ENCODE results near the gene TULP4.
"Not testable (repeated sequence)": the region's sequence is repeated elsewhere in the genome, so short reads cannot be mapped to it uniquely, and the experiment has no call there.

Gene TULP4

DNA sequence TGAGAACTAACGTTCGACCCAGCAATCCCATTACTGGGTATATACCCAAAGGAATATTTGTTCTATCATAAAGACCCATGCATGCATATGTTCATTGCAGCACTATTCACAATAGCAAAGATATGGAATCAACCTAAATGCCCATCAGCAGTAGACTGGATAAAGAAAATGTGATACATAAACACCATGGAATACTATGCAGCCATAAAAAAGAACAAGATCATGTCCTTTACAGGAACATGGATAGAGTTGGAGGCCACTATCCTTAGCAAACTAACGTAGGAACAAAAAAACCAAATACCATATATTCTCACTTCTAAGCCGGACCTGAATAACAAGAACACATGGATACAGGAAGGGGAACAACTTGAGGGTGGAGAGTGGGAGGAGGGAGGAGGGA is 165.5 kb downstream of the TULP4 start:
- DNase-seq, result not testable (repeated sequence)

DNA sequence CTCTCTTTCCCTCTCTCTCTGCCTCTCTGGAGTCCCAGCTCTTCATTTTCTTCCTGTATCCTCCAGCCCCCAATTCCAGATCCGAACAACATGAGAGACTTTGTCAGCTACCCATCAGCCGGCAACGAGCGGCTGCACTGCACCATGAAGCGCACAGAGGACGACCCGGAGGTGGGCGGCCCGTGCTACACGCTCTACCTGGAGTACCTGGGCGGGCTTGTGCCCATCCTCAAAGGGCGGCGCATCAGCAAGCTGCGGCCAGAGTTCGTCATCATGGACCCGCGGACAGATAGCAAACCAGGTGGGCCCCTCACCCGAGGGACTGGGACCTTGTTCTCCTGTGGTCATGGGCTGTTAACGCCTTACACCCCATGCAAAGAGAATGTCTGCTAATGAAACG is 168.7 kb downstream of the TULP4 start:
- DNase-seq, result no peak

DNA sequence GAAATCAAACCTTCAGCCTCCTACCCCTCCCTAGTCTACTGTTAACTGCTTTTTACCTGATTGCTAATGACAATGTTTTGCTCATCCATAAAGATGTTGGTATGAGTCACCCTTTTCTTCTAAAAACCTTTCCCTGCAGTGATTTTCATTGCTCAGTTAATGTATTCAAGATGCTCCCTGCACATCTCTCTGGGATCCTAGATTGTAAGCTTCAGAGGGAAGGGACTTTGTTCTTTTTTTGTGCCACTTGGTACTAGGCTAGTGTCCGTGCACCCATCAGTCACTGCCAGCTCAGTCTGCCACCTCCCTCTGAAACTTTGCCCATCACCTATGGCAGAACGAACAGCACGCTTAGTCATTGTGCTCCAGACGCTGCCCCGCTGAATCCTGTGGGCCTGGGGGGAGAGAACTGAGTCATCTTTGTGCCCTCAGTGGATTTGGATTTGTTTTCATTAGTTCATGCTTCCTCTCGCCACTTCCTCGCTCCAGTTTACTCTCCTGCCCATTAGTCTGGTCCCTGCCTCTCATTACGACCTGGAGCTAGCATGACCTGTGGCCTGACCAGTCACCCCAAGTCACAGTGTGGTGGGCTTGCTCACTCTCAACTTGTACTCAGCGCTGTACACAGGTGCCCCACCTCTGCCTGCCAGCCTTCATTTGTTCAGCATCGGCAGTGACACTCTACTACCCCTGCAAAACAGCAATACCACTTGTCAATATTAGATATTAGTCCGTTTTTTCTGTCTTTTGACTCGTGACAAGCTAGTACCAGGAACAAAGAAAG is 169.6 kb downstream of the TULP4 start:
- no peak for DNase-seq

DNA sequence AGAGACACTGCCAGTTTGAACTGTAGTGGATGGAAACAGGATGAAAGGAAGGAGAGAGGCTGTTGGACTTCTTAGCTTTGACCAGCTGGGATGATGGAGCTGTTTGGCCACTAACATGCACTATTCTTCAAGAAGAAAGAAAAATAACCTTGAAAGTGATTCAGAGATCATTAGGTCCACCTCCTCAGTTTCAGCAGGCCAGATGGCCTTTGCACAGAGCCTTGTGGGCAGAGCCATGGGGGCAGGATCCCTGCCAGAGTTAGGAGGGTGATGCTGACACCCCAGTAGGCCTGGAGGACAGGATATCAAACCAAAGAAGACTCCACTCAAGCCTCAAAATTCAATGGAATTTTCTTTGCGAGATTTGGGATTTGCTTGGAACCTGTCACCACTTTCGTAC is 173.2 kb downstream of the TULP4 start:
- DNase-seq, result no peak

DNA sequence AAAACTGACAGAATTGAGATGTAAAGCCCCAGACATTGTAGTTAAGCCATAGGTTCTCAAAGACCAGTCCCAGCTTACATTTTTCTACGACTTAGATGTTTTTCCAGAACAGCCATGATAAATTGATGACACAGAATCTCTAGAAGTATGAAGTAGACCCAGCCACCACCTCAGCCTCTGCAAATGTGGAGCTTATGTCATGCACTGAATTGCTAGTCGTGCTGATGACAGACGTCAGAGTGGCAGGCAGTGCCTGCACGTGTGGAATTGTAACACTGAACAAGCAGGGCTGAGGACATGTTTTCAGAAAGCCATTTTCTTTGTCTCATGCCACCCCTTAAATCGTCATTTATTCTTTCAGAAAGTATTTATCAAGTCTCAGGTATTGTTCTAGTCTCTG is 175.2 kb downstream of the TULP4 start:
- no peak for DNase-seq

DNA sequence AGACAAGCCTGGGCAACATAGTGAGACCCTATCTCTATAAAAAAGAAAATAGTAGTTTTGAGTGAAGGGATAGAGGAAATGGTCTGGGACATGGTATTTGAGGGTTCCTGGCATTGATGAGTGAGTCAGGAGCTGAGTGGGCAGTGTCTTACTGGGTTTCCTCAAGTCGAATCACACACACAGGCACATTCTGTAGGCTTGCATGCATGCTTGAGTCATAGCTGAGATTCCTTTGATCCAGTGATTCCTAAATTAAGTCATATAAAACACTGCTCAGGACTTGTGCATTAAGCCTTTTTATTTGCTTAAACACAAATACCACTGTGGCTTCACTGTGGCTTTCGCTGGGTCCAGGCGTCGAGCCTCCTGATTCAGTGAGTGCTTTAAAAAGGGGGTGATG is 175.8 kb downstream of the TULP4 start:
- no peak for DNase-seq

DNA sequence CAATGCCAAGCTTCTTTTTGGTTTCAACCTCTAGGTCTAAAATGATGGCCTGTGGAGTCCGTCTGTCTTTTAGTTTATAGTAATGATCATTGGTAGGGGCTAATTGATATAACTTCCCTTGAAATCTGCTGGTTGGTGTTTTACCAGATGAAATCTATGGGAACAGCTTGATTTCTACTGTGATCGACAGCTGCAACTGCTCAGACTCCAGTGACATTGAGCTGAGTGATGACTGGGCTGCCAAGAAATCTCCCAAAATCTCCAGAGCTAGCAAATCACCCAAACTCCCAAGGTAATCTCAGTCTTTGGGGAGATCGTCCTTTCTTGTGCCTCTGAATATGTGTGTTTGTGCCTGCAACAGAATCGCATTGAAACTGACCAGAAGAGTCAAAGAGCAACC is 177.2 kb downstream of the TULP4 start:
- DNase-seq, result no peak

DNA sequence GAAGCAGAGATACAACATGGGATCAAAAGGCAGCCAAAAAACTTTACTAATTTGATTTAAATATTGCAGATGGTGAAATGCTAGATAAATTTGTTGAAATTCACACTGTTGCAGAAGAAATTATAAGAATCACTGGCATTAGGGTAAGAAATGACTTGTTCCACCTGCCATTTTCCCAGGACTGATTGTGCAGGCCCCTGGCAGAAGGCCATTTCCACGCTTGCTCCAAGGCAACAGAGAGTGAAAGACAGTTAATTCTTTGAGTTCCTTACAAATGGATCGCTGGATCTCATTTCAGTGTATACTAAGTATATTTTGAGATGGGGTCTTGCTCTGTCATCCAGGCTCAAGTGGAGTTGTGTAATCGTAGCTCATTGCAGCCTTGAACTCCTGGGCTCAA is 180.6 kb downstream of the TULP4 start:
- no peak for DNase-seq

DNA sequence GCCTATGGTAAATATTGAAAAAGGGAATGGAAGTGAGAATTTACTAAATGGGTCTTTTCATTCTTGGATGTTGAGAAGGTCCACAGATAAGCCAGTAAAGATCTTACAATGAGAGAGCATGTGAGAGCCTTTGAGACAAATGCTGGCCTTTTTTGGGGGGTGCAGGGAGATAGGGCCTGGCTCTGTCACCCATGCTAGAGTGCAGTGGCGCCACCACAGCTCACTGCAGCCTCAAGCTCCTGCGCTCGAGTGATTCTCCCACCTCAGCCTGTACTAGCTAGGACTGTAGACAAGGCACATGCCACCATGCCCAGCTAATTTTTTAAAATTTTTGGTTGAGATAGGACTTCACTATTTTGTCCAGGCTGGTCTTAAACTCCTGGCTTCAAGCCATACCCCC is 184.4 kb downstream of the TULP4 start:
- DNase-seq, result no peak

DNA sequence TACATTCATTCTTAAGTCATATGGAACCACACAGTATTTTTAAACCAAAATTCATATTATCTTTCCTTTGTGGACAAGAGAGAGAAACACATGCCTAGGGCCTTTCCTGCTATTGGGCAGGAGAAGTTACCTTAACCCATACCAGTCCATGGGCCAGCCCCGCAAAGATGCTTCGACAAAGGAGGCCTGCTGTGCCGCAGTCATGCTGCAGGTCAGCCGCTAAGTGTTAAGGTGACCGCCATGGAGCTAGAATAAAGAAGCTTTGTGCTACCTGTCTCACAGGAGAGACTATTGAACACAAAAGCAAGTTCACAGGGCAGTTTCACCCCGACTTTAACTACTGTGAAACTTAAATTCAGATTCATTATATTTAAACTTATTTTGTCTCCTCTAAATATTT is 185.4 kb downstream of the TULP4 start:
- no peak for DNase-seq

DNA sequence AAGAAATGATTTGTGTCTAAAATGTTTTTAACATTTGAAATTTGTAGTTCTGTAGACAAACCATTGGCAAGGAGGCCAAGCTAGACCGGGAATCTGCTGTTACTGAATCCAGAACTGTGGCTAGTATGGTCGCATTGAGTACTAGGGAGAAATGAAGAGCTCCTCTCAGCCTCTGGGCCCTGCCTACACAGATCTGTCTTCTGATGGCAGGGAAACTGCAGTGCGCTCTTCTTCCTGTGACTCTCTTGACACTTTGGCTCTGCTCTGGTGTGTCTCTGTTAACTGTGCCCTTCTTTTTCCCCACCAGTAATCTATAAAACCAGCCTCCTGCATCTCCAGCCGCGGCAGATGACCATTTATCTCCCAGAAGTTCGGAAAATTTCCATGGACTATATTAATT is 186.1 kb downstream of the TULP4 start:
- no peak for DNase-seq

DNA sequence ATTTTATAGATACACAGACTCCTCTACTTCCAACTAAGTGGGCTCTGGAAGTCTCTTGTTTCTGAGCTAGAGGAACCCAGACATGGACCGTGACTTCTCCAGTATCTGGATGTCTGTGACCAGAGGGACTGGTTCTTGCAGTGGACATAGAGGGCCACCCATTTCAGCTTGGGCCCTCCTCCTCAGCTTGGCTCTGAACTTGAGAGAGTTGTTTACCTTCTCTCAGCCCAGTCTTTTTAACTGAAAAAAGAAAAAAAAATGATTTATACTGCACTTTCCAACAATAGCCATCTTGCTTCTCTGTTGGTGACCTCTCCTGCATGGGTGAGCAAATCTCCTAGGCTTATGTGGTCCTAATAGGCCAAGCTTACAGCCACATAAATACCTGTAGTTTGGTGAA is 187.3 kb downstream of the TULP4 start:
- DNase-seq, result no peak

DNA sequence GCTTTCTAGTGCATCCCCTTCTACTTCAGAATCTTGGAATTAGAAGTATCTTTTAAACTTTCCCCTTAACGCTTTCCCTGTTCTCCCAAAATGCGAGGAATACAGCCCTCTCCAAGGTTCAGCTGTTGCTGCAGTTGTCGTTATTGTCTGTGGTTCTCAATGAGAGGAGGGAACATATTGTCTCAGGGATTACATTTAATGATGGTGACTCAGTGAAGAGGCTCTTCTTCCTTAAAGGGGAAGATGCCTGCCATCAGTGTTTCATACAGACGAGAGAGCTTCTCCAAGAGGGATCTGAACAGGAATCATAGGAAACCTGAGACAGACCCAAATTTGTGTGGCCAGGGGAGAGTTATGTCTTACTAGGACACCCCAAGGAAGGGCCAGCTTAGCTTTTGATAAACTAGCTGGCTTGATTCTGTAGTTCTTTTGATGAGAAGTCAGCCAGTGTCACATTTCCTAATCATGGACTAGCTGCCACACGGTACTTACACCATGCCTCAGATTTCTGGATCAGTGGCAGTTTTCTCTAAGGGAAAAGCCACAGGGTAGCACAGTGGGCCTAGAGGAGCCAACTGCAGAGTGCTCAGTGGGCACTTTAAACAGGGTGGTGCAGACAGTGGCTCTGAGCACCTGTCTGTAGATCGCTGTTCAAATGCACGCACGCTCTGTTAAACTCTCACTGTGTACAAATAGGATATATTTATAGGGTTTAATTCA is 187.9 kb downstream of the TULP4 start:
- DNase-seq, result no peak

DNA sequence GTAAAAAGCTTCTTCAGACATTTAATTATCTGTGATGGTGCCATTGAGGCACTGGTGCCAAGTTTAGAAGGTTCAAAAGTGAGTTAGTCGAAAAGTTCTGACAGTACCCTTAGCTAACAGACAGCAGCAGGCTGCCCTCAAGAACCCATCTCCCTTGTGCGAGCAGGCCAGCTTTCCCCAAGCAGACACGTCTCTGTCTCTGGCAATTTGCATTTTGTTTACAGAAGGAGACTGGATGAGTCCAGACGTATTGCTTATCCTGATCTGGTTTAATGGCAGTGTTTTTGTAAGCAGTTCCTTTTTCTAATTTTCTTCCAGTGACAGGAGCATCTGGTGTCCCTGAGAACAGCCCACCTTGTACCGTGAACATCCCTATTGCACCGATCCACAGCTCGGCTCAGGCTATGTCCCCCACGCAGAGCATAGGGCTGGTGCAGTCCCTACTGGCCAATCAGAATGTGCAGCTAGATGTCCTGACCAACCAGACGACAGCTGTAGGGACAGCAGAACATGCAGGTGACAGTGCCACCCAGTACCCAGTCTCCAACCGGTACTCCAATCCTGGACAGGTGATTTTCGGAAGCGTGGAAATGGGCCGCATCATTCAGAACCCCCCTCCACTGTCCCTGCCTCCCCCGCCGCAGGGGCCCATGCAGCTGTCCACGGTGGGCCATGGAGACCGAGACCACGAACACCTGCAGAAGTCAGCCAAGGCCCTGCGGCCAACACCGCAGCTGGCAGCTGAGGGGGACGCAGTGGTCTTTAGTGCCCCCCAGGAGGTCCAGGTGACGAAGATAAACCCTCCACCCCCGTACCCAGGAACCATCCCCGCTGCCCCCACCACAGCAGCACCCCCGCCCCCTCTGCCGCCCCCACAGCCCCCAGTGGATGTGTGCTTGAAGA is 189.3 kb downstream of the TULP4 start:
- no peak for DNase-seq

DNA sequence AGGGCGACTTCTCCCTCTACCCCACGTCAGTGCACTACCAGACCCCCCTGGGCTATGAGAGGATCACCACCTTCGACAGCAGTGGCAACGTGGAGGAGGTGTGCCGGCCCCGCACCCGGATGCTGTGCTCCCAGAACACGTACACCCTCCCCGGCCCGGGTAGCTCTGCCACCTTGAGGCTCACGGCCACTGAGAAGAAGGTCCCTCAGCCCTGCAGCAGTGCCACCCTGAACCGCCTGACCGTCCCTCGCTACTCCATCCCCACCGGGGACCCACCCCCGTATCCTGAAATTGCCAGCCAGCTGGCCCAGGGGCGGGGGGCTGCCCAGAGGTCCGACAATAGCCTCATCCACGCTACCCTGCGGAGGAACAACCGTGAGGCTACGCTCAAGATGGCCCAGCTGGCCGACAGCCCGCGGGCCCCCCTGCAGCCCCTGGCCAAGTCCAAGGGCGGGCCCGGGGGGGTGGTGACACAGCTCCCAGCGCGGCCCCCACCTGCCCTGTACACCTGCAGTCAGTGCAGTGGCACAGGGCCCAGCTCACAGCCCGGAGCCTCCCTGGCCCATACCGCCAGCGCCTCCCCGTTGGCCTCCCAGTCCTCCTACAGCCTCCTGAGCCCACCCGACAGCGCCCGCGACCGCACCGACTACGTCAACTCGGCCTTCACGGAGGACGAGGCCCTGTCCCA is 190.1 kb downstream of the TULP4 start:
- no peak for DNase-seq

DNA sequence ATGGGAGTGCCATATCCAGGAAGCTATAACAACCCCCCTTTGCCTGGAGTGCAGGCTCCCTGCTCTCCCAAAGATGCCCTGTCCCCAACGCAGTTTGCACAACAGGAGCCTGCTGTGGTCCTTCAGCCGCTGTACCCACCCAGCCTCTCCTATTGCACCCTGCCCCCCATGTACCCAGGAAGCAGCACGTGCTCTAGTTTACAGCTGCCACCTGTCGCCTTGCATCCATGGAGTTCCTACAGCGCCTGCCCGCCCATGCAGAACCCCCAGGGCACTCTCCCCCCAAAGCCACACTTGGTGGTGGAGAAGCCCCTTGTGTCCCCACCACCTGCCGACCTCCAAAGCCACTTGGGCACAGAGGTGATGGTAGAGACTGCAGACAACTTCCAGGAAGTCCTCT is 191.0 kb downstream of the TULP4 start:
- DNase-seq, result no peak

DNA sequence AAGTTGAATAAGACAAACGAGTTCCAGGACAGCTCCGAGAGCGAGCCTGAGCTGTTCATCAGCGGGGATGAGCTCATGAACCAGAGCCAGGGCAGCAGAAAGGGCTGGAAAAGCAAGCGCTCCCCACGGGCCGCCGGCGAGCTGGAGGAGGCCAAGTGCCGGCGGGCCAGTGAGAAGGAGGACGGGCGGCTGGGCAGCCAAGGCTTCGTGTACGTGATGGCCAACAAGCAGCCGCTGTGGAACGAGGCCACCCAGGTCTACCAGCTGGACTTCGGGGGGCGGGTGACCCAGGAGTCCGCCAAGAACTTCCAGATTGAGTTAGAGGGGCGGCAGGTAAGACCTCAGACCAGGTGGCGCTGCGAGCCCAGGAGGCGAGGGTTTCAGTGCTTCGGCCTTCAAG is 191.6 kb downstream of the TULP4 start:
- DNase-seq, result no peak

DNA sequence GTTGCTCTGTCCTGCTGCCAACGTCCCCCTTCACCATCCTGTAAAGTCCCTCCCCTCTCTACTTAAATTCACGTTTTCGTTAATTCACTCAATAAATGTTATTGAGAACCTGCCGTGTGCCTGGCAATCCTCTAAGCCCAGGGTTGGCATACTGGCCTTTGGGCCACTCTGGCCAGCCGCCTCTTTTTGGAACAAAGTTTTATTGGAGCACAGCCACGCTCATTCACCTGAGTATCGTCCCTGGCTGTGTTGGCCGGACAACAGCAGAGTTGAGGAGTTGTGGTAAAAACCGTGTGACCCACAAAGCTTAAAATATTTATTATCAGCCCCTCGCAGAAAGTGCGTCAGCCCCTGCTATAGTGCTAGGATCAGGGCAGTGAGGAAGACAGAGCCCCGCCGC is 192.9 kb downstream of the TULP4 start:
- DNase-seq, result no peak

DNA sequence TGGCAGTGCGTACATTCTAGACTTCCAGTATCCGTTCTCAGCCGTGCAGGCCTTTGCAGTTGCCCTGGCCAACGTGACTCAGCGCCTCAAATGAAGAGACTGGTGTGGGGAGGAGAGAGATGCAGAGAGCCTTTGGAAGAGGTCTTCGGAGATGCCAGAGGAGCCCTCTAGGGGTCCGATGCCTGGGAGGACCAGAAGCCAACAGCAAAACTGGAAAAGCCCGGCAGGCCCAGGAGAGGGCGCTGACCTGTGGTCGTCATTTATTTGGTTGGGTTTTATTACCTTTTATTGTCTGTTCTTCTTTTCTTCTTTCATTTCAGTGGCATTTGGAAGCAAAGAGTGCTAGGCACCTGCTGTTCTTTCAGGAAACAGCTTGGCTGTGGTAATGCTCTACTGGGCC is 194.3 kb downstream of the TULP4 start:
- DNase-seq, result no peak

DNA sequence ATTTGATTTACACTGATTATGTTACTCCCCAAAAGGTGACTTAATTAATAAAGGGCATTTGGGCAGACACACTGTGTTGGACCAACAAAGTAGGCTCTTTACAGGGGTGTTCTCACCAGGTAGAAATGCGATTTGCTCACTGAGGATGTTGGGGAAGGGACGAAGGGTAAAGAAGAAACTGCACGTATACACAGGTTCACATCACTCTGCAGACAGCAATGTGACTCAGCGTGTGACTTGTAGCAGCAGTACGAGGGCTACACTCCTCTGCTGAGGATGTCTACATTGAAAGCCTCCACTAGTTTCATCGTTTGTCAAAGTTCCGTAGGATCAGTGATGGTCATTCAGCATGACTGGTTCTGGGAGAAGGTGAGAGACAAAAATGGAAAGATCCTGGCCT is 194.9 kb downstream of the TULP4 start:
- DNase-seq, result no peak

DNA sequence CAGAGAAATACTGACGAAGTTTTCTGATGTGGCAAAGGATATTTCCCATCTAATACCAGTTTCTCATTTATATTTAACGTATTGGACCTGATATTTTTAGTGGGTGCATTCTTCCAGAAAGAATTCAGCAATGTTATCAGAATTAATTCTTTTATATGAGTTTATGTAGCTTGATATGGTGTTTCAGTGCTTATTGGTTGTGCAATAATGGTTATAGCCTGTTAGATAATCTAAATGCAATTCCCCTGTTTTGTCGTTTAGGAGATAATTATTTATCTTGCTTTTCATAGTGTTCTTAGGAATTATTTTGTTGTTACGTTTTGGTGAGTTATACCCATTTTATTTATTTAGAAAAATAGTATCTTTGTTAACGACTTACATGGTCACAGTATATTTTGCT is 196.2 kb downstream of the TULP4 start:
- DNase-seq, result no peak

DNA sequence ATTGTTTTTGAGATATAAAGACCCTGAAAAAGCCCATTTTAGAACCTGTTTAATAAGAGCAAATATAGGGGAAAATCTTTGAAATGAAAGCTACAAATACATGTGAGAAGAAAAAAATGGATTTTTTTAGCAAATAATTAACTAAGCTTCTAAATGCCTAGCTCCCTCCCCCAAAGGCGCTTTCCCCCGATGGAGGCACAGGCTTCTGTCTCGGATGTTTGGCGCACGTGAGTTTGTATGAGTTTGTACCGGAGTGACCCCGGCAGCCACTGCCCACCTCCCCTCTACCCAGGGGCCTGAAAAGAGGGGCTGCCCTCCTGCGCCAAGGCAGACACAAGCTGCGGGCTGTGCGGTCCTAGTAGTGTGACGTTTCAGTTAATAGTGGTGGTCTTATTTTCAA is 197.2 kb downstream of the TULP4 start:
- no peak for DNase-seq

DNA sequence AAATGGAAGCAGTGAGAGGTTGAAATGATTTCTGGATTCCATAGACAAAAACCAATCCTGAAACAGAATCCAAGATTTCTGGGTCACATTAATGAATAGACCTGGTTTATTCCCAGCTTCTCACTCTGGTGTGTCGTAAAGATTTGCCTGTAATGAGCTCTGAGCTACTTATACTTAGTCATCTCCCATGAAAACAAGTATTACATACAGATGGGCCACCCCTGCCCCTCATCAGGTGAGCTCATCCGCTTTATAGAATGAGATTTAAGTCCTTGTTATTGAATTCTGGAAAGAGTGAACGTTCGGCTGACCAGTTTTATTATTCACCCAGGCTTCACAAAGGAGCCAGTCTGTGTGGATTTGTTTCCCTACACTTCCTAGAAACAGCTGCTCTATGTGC is 200.5 kb downstream of the TULP4 start:
- no peak for DNase-seq
